ENCODE data around the gene KRT79.

- TF ChIP-seq EZH2 (IDR thresholded peaks at IDR 0.05; ENCODE audit: borderline replicate concordance, insufficient read depth, low read length, poor library complexity, severe bottlenecking): no peak
- no peak for TF ChIP-seq POLR2AphosphoS5 (IDR thresholded peaks at IDR 0.05)
- TF ChIP-seq CTCF (IDR thresholded peaks at IDR 0.05; ENCODE audit: poor library complexity, severe bottlenecking): no peak
- no peak for TF ChIP-seq MXI1 (conservative IDR thresholded peaks at IDR 0.05; ENCODE audit: poor library complexity, severe bottlenecking)
These were observed 33.0 kb upstream of the KRT79 start for GRCh38 chr12:52867152-52867551.
